ENCODE measurements around the gene PCDH9. TPM values are rescaled to one million over a fixed set of nuclear protein-coding genes. Genes with fewer than 3 reads are reported as not detected.

The PCDH9 gene
- total and polyA plus RNA-seq, 2 experiments from 2014 or later = 0.31 to 0.52 TPM

- no peaks in the 10 kb centered on the region for H4K20me1 ChIP-seq (replicated peaks; ENCODE audit: insufficient read depth)
- H3K9me2 ChIP-seq (ENCODE audit: insufficient read depth) = no peaks in the 10 kb centered on the region
- Mint-ChIP-seq H3K4me3 (no peak overlapping the region), H3K36me3 (ENCODE audit: low read depth) (no peaks in the 10 kb centered on the region), H3K4me1 (no peaks in the 10 kb centered on the region), H3K27me3 (ENCODE audit: insufficient read depth, low read depth, poor library complexity) (no peaks in the 10 kb centered on the region), H3K9me3 (no peaks in the 10 kb centered on the region), H3K27ac (no peak overlapping the region)
- no peaks in the 10 kb centered on the region for H3K27me3 ChIP-seq (ENCODE audit: insufficient read depth)
- no peak overlapping the region for H3K4me3 ChIP-seq
- no peak for DNase-seq (ENCODE audit: low spot score)
- no peak for TF ChIP-seq ZNF331 (CRISPR knock-in tag; IDR thresholded peaks at IDR 0.05; ENCODE audit: low read depth)
- TF ChIP-seq POLR2AphosphoS5 (IDR thresholded peaks at IDR 0.05; ENCODE audit: low read depth) = no peak
- TF ChIP-seq, protein P1, sequence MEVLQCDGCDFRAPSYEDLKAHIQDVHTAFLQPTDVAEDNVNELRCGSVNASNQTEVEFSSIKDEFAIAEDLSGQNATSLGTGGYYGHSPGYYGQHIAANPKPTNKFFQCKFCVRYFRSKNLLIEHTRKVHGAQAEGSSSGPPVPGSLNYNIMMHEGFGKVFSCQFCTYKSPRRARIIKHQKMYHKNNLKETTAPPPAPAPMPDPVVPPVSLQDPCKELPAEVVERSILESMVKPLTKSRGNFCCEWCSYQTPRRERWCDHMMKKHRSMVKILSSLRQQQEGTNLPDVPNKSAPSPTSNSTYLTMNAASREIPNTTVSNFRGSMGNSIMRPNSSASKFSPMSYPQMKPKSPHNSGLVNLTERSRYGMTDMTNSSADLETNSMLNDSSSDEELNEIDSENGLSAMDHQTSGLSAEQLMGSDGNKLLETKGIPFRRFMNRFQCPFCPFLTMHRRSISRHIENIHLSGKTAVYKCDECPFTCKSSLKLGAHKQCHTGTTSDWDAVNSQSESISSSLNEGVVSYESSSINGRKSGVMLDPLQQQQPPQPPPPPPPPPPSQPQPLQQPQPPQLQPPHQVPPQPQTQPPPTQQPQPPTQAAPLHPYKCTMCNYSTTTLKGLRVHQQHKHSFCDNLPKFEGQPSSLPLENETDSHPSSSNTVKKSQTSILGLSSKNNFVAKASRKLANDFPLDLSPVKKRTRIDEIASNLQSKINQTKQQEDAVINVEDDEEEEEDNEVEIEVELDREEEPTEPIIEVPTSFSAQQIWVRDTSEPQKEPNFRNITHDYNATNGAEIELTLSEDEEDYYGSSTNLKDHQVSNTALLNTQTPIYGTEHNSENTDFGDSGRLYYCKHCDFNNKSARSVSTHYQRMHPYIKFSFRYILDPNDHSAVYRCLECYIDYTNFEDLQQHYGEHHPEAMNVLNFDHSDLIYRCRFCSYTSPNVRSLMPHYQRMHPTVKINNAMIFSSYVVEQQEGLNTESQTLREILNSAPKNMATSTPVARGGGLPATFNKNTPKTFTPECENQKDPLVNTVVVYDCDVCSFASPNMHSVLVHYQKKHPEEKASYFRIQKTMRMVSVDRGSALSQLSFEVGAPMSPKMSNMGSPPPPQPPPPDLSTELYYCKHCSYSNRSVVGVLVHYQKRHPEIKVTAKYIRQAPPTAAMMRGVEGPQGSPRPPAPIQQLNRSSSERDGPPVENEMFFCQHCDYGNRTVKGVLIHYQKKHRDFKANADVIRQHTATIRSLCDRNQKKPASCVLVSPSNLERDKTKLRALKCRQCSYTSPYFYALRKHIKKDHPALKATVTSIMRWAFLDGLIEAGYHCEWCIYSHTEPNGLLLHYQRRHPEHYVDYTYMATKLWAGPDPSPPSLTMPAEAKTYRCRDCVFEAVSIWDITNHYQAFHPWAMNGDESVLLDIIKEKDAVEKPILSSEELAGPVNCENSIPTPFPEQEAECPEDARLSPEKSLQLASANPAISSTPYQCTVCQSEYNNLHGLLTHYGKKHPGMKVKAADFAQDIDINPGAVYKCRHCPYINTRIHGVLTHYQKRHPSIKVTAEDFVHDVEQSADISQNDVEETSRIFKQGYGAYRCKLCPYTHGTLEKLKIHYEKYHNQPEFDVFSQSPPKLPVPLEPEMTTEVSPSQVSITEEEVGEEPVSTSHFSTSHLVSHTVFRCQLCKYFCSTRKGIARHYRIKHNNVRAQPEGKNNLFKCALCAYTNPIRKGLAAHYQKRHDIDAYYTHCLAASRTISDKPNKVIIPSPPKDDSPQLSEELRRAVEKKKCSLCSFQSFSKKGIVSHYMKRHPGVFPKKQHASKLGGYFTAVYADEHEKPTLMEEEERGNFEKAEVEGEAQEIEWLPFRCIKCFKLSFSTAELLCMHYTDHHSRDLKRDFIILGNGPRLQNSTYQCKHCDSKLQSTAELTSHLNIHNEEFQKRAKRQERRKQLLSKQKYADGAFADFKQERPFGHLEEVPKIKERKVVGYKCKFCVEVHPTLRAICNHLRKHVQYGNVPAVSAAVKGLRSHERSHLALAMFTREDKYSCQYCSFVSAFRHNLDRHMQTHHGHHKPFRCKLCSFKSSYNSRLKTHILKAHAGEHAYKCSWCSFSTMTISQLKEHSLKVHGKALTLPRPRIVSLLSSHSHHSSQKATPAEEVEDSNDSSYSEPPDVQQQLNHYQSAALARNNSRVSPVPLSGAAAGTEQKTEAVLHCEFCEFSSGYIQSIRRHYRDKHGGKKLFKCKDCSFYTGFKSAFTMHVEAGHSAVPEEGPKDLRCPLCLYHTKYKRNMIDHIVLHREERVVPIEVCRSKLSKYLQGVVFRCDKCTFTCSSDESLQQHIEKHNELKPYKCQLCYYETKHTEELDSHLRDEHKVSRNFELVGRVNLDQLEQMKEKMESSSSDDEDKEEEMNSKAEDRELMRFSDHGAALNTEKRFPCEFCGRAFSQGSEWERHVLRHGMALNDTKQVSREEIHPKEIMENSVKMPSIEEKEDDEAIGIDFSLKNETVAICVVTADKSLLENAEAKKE (CRISPR knock-in tag; IDR thresholded peaks at IDR 0.05) = no peak
- TF ChIP-seq ZNF114 (CRISPR knock-in tag; IDR thresholded peaks at IDR 0.05) = no peak
- no peak for TF ChIP-seq JUNB (IDR thresholded peaks at IDR 0.05; ENCODE audit: unreplicated experiment)
- no peak for TF ChIP-seq CREB1 (CRISPR knock-in tag; IDR thresholded peaks at IDR 0.05; ENCODE audit: low read depth)
- TF ChIP-seq CTCF (conservative IDR thresholded peaks at IDR 0.05; ENCODE audit: low read depth in 2 of 2) = no peak
- no peak for TF ChIP-seq STAT1 (IDR thresholded peaks at IDR 0.05; ENCODE audit: unreplicated experiment)
- no peak for TF ChIP-seq EZH2 (IDR thresholded peaks at IDR 0.05; ENCODE audit: low read depth, unreplicated experiment)
- no peak for TF ChIP-seq NANOG (IDR thresholded peaks at IDR 0.05; ENCODE audit: borderline replicate concordance)
- no peak for TF ChIP-seq REST (IDR thresholded peaks at IDR 0.05; ENCODE audit: unreplicated experiment)
- TF ChIP-seq, protein P2, sequence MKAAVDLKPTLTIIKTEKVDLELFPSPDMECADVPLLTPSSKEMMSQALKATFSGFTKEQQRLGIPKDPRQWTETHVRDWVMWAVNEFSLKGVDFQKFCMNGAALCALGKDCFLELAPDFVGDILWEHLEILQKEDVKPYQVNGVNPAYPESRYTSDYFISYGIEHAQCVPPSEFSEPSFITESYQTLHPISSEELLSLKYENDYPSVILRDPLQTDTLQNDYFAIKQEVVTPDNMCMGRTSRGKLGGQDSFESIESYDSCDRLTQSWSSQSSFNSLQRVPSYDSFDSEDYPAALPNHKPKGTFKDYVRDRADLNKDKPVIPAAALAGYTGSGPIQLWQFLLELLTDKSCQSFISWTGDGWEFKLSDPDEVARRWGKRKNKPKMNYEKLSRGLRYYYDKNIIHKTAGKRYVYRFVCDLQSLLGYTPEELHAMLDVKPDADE (IDR thresholded peaks at IDR 0.05) = no peak
- TF ChIP-seq EZH2phosphoT487 (IDR thresholded peaks at IDR 0.05; ENCODE audit: unreplicated experiment) = no peak
- no peak for ATAC-seq
- H3K27ac ChIP-seq (ENCODE audit: low read depth) = no peak overlapping the region
- H3K4me1 ChIP-seq (ENCODE audit: insufficient read depth) = no peaks in the 10 kb centered on the region
- no peaks in the 10 kb centered on the region for H3F3A ChIP-seq (replicated peaks; ENCODE audit: low read depth)
- H3K79me2 ChIP-seq (replicated peaks; ENCODE audit: insufficient read depth) = no peaks in the 10 kb centered on the region
- H2AFZ ChIP-seq = no peak overlapping the region
- H3K36me3 ChIP-seq (ENCODE audit: insufficient read depth) = no peaks in the 10 kb centered on the region
- H3K4me2 ChIP-seq = no peak overlapping the region
Observed at GRCh38 chr13:66774046-66774445, 456.1 kb downstream of the PCDH9 start.

Data from GM23338 (cell line).